ENCODE results near the gene HESX1. TPM values are rescaled to one million over a fixed set of nuclear protein-coding genes. Genes with fewer than 3 reads are reported as not detected.

The HESX1 gene
- 1 to 10 TPM in 1 of 2 experiments, under 1 TPM in 1; 0.90 to 1.3 TPM for total RNA-seq

DNA sequence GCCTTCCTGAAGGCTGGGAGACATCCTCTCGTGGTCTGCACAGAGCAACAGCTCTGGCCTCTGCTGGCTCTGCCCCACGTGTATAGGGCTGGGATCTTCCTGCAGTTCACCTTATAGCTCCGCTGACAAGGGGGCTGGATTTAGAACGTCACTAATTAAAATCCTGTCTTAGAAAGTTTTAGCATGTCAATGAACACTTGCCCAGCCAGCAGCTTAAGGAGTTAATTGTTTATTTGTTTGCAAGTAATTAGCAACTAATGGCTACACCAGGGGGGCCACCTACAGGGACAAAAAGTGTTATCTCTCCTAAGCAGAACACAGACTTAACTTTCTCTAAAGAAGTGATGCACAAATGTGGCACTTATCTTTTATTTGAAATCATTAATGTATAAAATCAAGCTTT is at the start of gene HESX1:
Gene HESX1, minus strand, starts transcription at position 84 of the 403 bp plus-strand sequence. Its CDS starts 60 bp downstream, at position 24.
- H3K27me3 Mint-ChIP-seq, result peaks cover 3% of the 10 kb centered on the region
- intact Hi-C loops (cut with micrococcal nuclease), result no loop called here
- no peak for DNase-seq
- H3K36me3 Mint-ChIP-seq, result no peaks in the 10 kb centered on the region
- H3K4me1 Mint-ChIP-seq (ENCODE audit: low read depth), result no peaks in the 10 kb centered on the region
- ChIA-PET CTCF (no interaction called here), POLR2A (no interaction called here)
- H3K9me3 Mint-ChIP-seq, result no peaks in the 10 kb centered on the region
- no peak within 1 kb of the TSS for H3K27ac Mint-ChIP-seq
- H3K4me3 Mint-ChIP-seq, result no peak within 1 kb of the TSS

DNA sequence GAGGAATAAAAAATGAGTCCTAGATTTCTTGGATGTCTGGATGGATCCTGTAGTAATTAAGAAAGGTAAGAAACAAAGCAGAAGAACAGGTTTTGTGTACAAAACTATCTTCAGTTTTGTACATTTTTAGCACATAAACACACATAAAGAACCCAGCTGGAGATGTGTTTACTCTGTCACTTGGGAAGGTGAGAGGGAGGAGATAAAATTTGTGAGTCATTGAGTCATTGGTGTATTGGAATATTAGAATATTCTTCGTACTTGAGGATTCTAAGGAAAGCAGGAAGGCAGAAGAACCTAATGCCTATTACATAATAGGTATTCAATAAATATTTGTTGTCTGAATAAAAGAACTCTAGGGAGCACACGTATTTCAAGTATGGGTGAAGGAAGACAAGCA is 45.2 kb upstream of the HESX1 start:
- Mint-ChIP-seq H3K4me1 (ENCODE audit: low read depth) (no peaks in the 10 kb centered on the region), H3K9me3 (no peaks in the 10 kb centered on the region), H3K4me3 (no peak overlapping the region), H3K36me3 (peaks cover 26% of the 10 kb centered on the region), H3K27me3 (no peaks in the 10 kb centered on the region), H3K27ac (no peak overlapping the region)
- POLR2A ChIA-PET, result interaction anchor here (0.6 kb wide), 1 partner anchor 36 kb away, joined by 3 read pairs; no protein-coding TSS in a partner anchor
- no peak for DNase-seq
- intact Hi-C loops (cut with micrococcal nuclease), result no loop called here
- CTCF ChIA-PET, result no interaction called here

DNA sequence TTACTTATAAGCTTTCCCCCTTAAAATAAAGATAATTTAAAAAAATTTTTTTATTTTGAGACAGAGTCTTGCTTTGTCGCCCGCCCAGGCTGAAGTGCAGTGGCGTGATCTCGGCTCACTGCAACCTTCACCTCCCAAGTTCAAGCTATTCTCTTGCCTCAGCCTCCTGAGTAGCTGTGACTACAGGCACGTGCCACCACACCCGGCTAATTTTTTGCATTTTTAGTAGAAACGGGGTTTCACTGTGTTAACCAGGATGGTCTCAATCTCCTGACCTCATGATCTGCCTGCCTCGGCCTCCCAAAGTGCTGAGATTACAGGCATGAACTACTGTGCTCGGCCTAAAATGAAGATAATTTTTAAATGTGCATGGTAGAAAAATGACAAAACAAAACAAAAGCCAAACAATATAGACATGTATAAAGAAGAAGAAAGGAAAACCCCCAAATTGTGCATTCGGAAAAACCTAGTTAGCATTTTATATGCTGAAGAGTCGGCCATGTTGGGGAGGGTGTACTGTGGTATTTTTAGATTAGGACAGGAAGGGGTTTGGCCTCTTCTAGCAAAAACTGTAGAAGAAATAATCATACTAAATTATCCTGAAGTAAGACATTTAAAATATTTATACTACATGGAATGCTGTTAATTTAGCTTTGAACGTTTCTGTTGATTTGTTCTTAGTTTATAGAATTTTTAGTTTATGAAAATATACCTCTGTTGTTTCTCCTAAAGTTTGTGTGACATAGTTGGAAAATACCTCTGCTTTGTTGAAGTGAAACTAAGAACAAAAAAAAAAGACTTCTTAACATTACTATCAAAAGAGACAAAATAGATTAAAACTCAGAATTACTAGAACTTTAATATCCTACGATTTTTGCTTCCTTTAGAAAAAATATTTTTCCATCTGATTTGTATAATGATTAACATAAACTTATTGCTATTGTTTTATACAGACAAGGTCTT is 35.1 kb upstream of the HESX1 start:
- intact Hi-C loops (cut with micrococcal nuclease), result no loop called here
- Mint-ChIP-seq H3K4me3 (no peak overlapping the region), H3K36me3 (peaks cover 15% of the 10 kb centered on the region), H3K27ac (no peak overlapping the region), H3K27me3 (no peaks in the 10 kb centered on the region), H3K4me1 (ENCODE audit: low read depth) (peaks cover 9% of the 10 kb centered on the region), H3K9me3 (no peaks in the 10 kb centered on the region)
- ChIA-PET POLR2A (no interaction called here), CTCF (interaction anchor here (1.3 kb wide), 1 partner anchor 66 kb away, joined by 4 read pairs; no protein-coding TSS in a partner anchor)
- no peak for DNase-seq

DNA sequence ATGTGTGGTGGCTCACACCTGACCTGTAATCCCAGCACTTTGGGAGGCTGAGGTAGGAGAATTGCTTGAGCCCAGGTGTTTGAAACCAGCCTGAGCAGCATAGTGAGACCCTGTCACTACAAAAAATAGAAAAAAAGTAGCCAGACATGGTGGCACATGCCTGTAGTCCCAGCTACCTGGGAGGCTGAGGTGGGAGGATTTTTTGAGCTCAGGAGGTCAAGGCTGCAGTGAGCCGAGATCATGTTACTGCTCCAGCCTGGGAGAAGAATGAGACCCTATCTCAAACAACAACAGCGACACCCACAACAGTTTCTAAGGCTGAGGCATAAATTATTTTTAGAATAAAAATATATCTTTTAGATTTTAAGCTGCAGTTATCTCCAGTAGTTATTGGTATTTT is 34.0 kb upstream of the HESX1 start:
- intact Hi-C loops (cut with micrococcal nuclease), result no loop called here
- ChIA-PET POLR2A (no interaction called here), CTCF (no interaction called here)
- H3K36me3 Mint-ChIP-seq, result peaks cover 8% of the 10 kb centered on the region
- H3K27me3 Mint-ChIP-seq, result no peaks in the 10 kb centered on the region
- H3K27ac Mint-ChIP-seq, result no peak overlapping the region
- DNase-seq, result no peak
- no peaks in the 10 kb centered on the region for H3K9me3 Mint-ChIP-seq
- H3K4me3 Mint-ChIP-seq, result no peak overlapping the region
- peaks cover 19% of the 10 kb centered on the region for H3K4me1 Mint-ChIP-seq (ENCODE audit: low read depth)

DNA sequence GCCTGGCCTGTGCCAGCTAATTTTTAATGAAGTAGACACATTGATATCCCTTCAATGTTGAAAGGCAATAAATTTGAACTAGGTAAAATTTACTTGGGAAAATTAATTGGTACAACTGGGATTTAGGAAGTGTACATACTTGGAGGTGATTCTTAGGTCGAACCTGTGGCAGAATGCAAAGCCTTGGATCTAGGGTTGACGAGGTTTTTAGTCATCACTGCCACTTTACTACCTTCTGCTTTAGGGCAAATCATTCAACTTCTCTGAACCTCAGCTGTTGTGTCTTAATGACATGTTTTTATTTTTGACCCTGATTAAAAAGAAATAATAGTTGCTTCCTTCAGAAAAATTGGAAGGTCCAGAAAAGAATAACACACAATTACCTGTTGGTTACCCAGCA is 30.2 kb upstream of the HESX1 start:
- H3K4me3 Mint-ChIP-seq, result no peak overlapping the region
- H3K9me3 Mint-ChIP-seq, result no peaks in the 10 kb centered on the region
- peaks cover 1% of the 10 kb centered on the region for H3K36me3 Mint-ChIP-seq
- H3K27me3 Mint-ChIP-seq, result no peaks in the 10 kb centered on the region
- H3K4me1 Mint-ChIP-seq (ENCODE audit: low read depth), result peaks cover 29% of the 10 kb centered on the region
- intact Hi-C loops (cut with micrococcal nuclease), result no loop called here
- no peak overlapping the region for H3K27ac Mint-ChIP-seq
- CTCF ChIA-PET, result no interaction called here
- DNase-seq, result no peak
- POLR2A ChIA-PET, result no interaction called here

DNA sequence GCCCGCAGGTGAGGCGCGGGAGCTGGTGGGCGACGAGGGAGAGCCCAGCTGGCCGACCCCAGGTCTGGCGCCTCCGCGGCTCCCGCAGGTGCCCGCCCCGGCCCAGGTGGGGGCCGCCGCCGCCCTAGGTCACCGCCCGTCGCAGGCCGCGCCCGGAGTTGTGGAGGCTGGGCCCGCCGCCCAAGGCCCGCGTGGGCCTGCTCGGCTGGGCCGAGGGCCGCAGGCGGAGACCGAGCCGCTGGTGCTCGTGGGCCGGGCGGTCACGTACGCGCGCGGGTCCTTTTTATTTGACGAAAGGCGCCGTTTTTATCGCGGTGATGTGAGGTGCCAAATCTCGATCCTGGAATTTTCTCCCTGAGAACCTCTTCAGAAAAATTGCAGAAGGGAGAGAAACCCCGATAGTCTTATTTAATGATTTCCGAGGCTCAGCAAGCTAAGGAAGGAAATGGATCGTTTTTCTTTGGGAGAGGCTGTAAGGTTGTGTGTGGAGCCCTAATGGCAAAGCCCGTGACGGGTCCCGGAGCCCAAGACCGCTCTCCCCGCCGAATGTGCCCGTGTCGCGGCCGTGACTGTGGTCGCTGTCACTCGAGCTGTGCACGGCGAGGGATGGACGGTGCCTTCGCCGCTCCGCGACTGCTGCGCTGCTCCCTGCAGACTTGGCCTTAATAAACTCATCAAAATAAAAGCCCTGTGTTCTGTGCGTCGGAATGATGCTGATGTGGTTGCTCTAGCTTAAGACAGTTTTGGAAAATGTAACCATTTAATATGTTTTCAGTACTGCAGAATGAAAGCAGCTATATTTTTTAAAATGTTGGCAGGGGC is 28.4 kb upstream of the HESX1 start:
- intact Hi-C loops (cut with micrococcal nuclease), result loop anchor here (2.0 to 10.0 kb wide), 6 partner anchors 57 to 543 kb away; partner anchors contain the start of genes ARHGEF3, DENND6A, PDE12 and SLMAP
- H3K27me3 Mint-ChIP-seq, result no peaks in the 10 kb centered on the region
- ChIA-PET CTCF (interaction anchor here (2.0 kb wide), 1 partner anchor 59 kb away, joined by 18 read pairs; no protein-coding TSS in a partner anchor), POLR2A (no interaction called here)
- peak overlapping the region; percentile 75 for H3K27ac Mint-ChIP-seq
- peaks cover 28% of the 10 kb centered on the region for H3K4me1 Mint-ChIP-seq (ENCODE audit: low read depth)
- peak overlapping the region; percentile 89 for H3K4me3 Mint-ChIP-seq
- peaks cover 1% of the 10 kb centered on the region for H3K36me3 Mint-ChIP-seq
- peak; percentile 65 for DNase-seq
- H3K9me3 Mint-ChIP-seq, result no peaks in the 10 kb centered on the region

DNA sequence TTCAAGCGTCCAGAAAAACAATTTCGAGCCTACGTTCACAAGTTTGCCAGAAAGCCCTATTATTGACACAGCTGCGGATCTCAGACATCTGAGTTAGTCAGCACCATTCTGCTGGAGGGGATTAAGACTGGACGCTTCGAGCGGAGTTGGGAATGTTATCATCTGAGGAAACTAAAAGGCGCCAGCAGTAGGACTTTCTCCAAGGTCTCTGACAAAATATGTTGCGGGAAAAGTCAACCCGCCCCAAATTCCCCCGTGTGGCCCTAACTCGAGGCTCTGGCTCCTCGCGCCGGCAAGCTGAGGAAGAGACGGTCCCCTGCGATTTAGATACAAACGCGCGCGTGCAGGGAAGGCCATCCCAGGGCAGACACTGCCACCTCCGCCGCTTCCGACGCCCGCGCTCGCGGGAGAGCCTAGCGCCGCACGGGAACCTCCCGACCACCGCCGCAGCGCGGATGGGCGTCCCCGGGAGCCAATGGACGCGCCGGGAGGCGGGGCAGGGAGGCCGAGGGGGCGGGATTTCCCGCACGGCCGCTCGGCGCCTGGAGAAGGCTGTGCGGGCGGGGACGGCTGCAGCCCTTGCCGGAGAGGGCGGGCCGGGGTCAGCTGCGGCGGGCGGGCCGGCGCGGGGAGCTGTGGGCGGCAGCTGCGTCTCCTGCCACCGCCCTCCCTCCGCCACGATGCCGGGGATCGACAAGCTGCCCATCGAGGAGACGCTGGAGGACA is 27.6 kb upstream of the HESX1 start, which contains the start of gene APPL1:
Gene APPL1, plus strand, starts transcription at position 526 of the 726 bp plus-strand sequence. Its CDS starts 155 bp downstream, at position 681.
- H3K4me1 Mint-ChIP-seq (ENCODE audit: low read depth), result peaks cover 28% of the 10 kb centered on the region
- peaks cover 1% of the 10 kb centered on the region for H3K36me3 Mint-ChIP-seq
- ChIA-PET CTCF (interaction anchor here (2.0 kb wide), 1 partner anchor 58 kb away, joined by 18 read pairs; no protein-coding TSS in a partner anchor), POLR2A (no interaction called here)
- H3K27ac Mint-ChIP-seq, result peak within 1 kb of the TSS; percentile 75
- H3K9me3 Mint-ChIP-seq, result no peaks in the 10 kb centered on the region
- no peaks in the 10 kb centered on the region for H3K27me3 Mint-ChIP-seq
- DNase-seq, result peak; percentile 94
- peak within 1 kb of the TSS; percentile 89 for H3K4me3 Mint-ChIP-seq
- intact Hi-C loops (cut with micrococcal nuclease), result loop anchor here (2.0 to 10.0 kb wide), 5 partner anchors 329 to 543 kb away; partner anchors contain the start of genes ARHGEF3, DENND6A, PDE12 and SLMAP

DNA sequence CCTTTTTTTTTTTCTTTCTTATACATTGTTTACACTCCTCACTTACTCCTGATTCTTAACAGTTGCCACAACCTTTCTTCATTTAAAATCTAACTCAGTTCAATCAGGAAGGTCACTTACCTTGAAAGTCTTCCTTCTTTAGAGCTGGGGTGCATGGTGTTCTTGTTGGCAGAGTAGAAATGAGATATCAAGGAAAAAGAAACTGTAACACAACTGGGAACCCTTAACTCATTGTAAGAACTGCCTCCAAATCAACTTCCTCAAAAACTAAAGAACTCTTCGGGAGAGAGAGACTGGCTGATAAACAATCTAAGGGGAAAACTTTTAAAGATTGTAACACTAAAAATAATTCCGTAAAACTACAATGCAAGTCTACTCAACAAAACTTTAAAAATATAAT is 26.4 kb upstream of the HESX1 start:
- CTCF ChIA-PET, result interaction anchor here (0.9 kb wide), 1 partner anchor 56 kb away, joined by 3 read pairs; no protein-coding TSS in a partner anchor
- Mint-ChIP-seq H3K4me3 (no peak overlapping the region), H3K27ac (no peak overlapping the region)

DNA sequence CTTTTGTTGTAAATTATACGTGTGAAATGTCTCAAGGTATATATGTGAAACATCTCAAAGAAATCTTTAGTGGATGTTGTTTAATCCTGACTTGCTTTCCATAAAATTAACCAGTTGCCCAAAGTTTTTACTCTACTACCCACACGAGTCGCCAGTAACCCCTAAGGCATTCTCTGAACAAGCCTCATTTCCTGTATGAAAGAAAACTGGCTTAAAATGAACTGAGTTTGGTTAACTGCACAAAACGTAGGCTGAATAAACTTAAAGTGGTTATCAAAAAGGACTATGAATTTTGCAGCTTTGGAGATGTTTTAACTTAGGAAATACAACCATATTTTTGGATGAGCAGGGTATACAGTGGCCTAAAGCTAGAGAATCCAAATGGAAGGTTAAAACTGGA is 25.1 kb upstream of the HESX1 start:
- POLR2A ChIA-PET, result no interaction called here
- Mint-ChIP-seq H3K27me3 (no peaks in the 10 kb centered on the region), H3K4me3 (no peak overlapping the region), H3K36me3 (peaks cover 1% of the 10 kb centered on the region), H3K4me1 (ENCODE audit: low read depth) (peaks cover 22% of the 10 kb centered on the region), H3K9me3 (no peaks in the 10 kb centered on the region), H3K27ac (no peak overlapping the region)
- CTCF ChIA-PET, result interaction anchor here (1.5 kb wide), 1 partner anchor 54 kb away, joined by 3 read pairs; no protein-coding TSS in a partner anchor
- DNase-seq, result no peak
- intact Hi-C loops (cut with micrococcal nuclease), result loop anchor here (5.0 to 10.0 kb wide), 2 partner anchors 423 to 540 kb away; partner anchors contain the start of genes ARHGEF3 and TASOR

More for the DNA sequence above, 26.4 kb upstream of the HESX1 start:
- H3K4me1 Mint-ChIP-seq (ENCODE audit: low read depth), result peaks cover 28% of the 10 kb centered on the region
- POLR2A ChIA-PET, result no interaction called here
- H3K27me3 Mint-ChIP-seq, result no peaks in the 10 kb centered on the region
- DNase-seq, result no peak
- no peaks in the 10 kb centered on the region for H3K9me3 Mint-ChIP-seq
- peaks cover 1% of the 10 kb centered on the region for H3K36me3 Mint-ChIP-seq
- intact Hi-C loops (cut with micrococcal nuclease), result loop anchor here (2.0 to 10.0 kb wide), 5 partner anchors 331 to 541 kb away; partner anchors contain the start of genes ARHGEF3, DENND6A, PDE12 and SLMAP

DNA sequence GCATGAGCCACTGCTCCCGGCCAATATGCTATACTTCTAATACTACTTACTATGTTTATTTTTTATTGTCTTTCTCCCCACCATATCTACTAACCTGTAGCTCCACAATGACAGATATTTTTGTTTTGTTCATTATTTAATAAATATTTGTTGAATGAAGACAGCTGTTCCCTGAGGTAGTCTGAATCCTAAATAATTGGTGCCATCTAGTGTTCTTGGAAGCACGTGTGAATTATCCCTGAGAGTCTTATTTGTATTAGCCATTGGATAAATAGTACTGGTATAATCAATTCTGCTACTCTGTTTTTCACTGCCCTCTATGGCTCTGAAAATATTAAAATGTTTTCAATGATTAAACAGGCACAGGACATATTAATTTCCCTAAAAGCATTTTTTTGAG is 22.1 kb upstream of the HESX1 start:
- no peaks in the 10 kb centered on the region for H3K27me3 Mint-ChIP-seq
- H3K36me3 Mint-ChIP-seq, result no peaks in the 10 kb centered on the region
- intact Hi-C loops (cut with micrococcal nuclease), result loop anchor here (10.0 kb wide), 1 partner anchor 537 kb away; the partner anchor contains the start of gene TASOR
- no peak overlapping the region for H3K27ac Mint-ChIP-seq
- no peak for DNase-seq
- H3K9me3 Mint-ChIP-seq, result no peaks in the 10 kb centered on the region
- peaks cover 4% of the 10 kb centered on the region for H3K4me1 Mint-ChIP-seq (ENCODE audit: low read depth)
- H3K4me3 Mint-ChIP-seq, result no peak overlapping the region
- CTCF ChIA-PET, result no interaction called here
- POLR2A ChIA-PET, result no interaction called here

DNA sequence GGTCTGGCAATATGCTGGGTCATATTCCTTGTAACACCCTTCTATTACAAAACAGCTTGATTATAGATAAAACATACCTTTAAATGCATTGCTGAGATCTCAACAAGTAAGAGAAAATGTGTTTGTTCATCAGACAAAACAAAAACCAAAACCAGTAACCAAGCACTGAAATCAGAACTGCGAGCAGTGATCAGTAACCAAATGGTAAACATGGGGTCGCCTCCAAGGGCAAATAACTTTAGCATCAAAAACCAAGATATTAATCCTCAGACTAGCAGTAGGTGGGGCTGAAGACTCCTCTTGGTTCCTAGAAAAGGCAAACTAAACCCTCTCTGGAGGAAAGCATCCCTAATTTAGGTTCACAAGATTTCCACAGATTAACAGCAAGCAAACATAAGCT is 6.6 kb upstream of the HESX1 start:
- DNase-seq, result no peak
- intact Hi-C loops (cut with micrococcal nuclease), result no loop called here
- H3K9me3 Mint-ChIP-seq, result no peaks in the 10 kb centered on the region
- H3K4me1 Mint-ChIP-seq (ENCODE audit: low read depth), result no peaks in the 10 kb centered on the region
- no peak overlapping the region for H3K27ac Mint-ChIP-seq
- H3K36me3 Mint-ChIP-seq, result no peaks in the 10 kb centered on the region
- no peaks in the 10 kb centered on the region for H3K27me3 Mint-ChIP-seq
- ChIA-PET CTCF (interaction anchor here (0.8 to 1.0 kb wide), 2 partner anchors 20 to 84 kb away, joined by 3 read pairs; no protein-coding TSS in a partner anchor), POLR2A (no interaction called here)
- H3K4me3 Mint-ChIP-seq, result no peak overlapping the region
